ENCODE results near the gene KAT6B.

DNA sequence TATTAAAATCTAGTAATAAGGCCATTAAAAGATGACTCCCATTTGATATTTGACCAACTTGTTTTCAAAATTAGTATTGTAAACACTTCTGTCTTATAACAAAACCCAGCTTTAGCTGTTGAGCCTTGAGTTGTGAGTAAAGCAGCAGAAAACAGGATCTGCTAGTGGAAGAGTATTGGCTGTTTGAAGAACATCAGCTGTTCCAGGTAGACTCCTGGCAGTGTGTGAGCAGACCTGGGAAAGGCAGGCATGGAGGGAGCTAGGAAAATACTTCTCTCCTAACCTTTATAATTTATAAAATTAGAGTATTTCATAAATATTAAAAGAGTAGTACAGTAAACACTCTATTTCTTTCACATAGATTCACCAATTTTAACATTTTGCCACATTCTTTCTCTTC is 29.0 kb downstream of the KAT6B start:
- TF ChIP-seq, protein P1, sequence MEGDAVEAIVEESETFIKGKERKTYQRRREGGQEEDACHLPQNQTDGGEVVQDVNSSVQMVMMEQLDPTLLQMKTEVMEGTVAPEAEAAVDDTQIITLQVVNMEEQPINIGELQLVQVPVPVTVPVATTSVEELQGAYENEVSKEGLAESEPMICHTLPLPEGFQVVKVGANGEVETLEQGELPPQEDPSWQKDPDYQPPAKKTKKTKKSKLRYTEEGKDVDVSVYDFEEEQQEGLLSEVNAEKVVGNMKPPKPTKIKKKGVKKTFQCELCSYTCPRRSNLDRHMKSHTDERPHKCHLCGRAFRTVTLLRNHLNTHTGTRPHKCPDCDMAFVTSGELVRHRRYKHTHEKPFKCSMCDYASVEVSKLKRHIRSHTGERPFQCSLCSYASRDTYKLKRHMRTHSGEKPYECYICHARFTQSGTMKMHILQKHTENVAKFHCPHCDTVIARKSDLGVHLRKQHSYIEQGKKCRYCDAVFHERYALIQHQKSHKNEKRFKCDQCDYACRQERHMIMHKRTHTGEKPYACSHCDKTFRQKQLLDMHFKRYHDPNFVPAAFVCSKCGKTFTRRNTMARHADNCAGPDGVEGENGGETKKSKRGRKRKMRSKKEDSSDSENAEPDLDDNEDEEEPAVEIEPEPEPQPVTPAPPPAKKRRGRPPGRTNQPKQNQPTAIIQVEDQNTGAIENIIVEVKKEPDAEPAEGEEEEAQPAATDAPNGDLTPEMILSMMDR (IDR thresholded peaks at IDR 0.05), result no peak
- TF ChIP-seq EP300 (IDR thresholded peaks at IDR 0.05), result no peak
- no peak for TF ChIP-seq POLR2A (IDR thresholded peaks at IDR 0.05)
- TF ChIP-seq POLR2AphosphoS5 (IDR thresholded peaks at IDR 0.05), result no peak

All from sigmoid colon (tissue), 4 donors.